HEK293T (cell line): ENCODE results near the gene NAA10.

Experiments
- CTCF ChIA-PET: fragments of 350-600 bp; formaldehyde crosslinking; extraction: SDS; loops from one replicate; lab custom pipeline; 2021; ENCODE audit warnings: antibody characterized with exemption, inconsistent platforms; lab: Yijun Ruan, JAX
- POLR2A ChIA-PET: fragments of 350-600 bp; formaldehyde crosslinking; extraction: SDS; loops from one replicate; lab custom pipeline; 2020; ENCODE audit warnings: antibody characterized with exemption, inconsistent platforms; lab: Yijun Ruan, JAX
- DNase-seq: peaks from one replicate; pipeline ENCODE4 v3.0.0; 2012; ENCODE audit warnings: mixed read lengths; ENCODE audit errors: extremely low spot score
- ARNT ChIP-seq: fragments of 450-650 bp; IDR thresholded peaks from 2 replicates; pipeline ENCODE4 v1.6.1; 2017; ENCODE audit warnings: mild to moderate bottlenecking
- BHLHE40 ChIP-seq: fragments of 450-650 bp; IDR thresholded peaks from 2 replicates; pipeline ENCODE4 v1.6.1; 2016; ENCODE audit warnings: mild to moderate bottlenecking, moderate library complexity, borderline replicate concordance
- CTBP1 ChIP-seq: fragments of 450-650 bp; IDR thresholded peaks from 2 replicates; pipeline ENCODE4 v1.6.1; 2016; ENCODE audit warnings: borderline replicate concordance
- ELF4 ChIP-seq: fragments of 450-650 bp; IDR thresholded peaks from 2 replicates; pipeline ENCODE4 v1.6.1; 2017; ENCODE audit warnings: antibody characterized with exemption
- FOXA1 ChIP-seq: fragments of 450-650 bp; IDR thresholded peaks from 2 replicates; pipeline ENCODE4 v1.6.1; 2016; ENCODE audit warnings: mild to moderate bottlenecking
- FOXK2 ChIP-seq: fragments of 450-650 bp; IDR thresholded peaks from 2 replicates; pipeline ENCODE4 v1.6.1; 2016; ENCODE audit warnings: mild to moderate bottlenecking
- FOXM1 ChIP-seq: fragments of 450-650 bp; IDR thresholded peaks from 2 replicates; pipeline ENCODE4 v1.6.1; 2017; ENCODE audit warnings: mild to moderate bottlenecking, borderline replicate concordance
- HDGF ChIP-seq: fragments of 450-650 bp; IDR thresholded peaks from 2 replicates; pipeline ENCODE4 v1.6.1; 2017; ENCODE audit warnings: antibody characterized with exemption, borderline replicate concordance
- L3MBTL2 ChIP-seq: fragments of 450-650 bp; conservative IDR thresholded peaks from 2 replicates; pipeline ENCODE4 v1.6.1; 2016; ENCODE audit warnings: mild to moderate bottlenecking
- LEF1 ChIP-seq: fragments of 450-650 bp; IDR thresholded peaks from 2 replicates; pipeline ENCODE4 v1.6.1; 2017; ENCODE audit warnings: mild to moderate bottlenecking, borderline replicate concordance
- NFRKB ChIP-seq: fragments of 450-650 bp; IDR thresholded peaks from 2 replicates; pipeline ENCODE4 v1.6.1; 2016; ENCODE audit warnings: mild to moderate bottlenecking, moderate library complexity
- SP1 ChIP-seq: fragments of 450-650 bp; IDR thresholded peaks from 2 replicates; pipeline ENCODE4 v1.6.1; 2017
- SUZ12 ChIP-seq: fragments of 450-650 bp; IDR thresholded peaks from 2 replicates; pipeline ENCODE4 v1.6.1; 2016; ENCODE audit warnings: mild to moderate bottlenecking
- TARDBP ChIP-seq: fragments of 450-650 bp; IDR thresholded peaks from 2 replicates; pipeline ENCODE4 v1.6.1; 2016
- ZNF384 ChIP-seq: fragments of 450-650 bp; IDR thresholded peaks from 2 replicates; pipeline ENCODE4 v1.6.1; 2016
- TF ChIP-seq, protein P1 (sequence below): fragments of 450-650 bp; IDR thresholded peaks from 2 replicates; pipeline ENCODE4 v1.6.1; 2016

Gene NAA10

GRCh38 chrX:153880440-153880815 is 54.4 kb downstream of the NAA10 start:
- POLR2A ChIA-PET: no interaction called here
- no peak for TF ChIP-seq NFRKB
- TF ChIP-seq SP1: no peak
- TF ChIP-seq CTBP1: no peak
- TF ChIP-seq ELF4: no peak
- no peak for TF ChIP-seq SUZ12
- no peak for TF ChIP-seq L3MBTL2
- TF ChIP-seq FOXA1: no peak
- no peak for TF ChIP-seq ZNF384
- no peak for TF ChIP-seq FOXM1
- TF ChIP-seq ARNT: no peak
- no peak for TF ChIP-seq LEF1
- TF ChIP-seq TARDBP: no peak
- TF ChIP-seq, protein P1, sequence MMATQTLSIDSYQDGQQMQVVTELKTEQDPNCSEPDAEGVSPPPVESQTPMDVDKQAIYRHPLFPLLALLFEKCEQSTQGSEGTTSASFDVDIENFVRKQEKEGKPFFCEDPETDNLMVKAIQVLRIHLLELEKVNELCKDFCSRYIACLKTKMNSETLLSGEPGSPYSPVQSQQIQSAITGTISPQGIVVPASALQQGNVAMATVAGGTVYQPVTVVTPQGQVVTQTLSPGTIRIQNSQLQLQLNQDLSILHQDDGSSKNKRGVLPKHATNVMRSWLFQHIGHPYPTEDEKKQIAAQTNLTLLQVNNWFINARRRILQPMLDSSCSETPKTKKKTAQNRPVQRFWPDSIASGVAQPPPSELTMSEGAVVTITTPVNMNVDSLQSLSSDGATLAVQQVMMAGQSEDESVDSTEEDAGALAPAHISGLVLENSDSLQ: no peak
- TF ChIP-seq BHLHE40: no peak
- TF ChIP-seq FOXK2: no peak
- CTCF ChIA-PET: no interaction called here
- DNase-seq: no peak

- no peak for DNase-seq
- TF ChIP-seq ARNT (no peak), HDGF (no peak), NFRKB (no peak), L3MBTL2 (no peak), FOXM1 (no peak), SP1 (no peak), CTBP1 (no peak), FOXK2 (no peak), ELF4 (no peak), LEF1 (no peak)
- CTCF ChIA-PET: no interaction called here
- POLR2A ChIA-PET: no interaction called here
Measured at GRCh38 chrX:153879741-153880439, 54.9 kb downstream of the NAA10 start.
